T-helper 17 cell (primary cell): ENCODE results near the gene C1QL4. TPM values are rescaled to one million over a fixed set of nuclear protein-coding genes. Genes with fewer than 3 reads are reported as not detected.
"Not testable (repeated sequence)": the region's sequence is repeated elsewhere in the genome, so short reads cannot be mapped to it uniquely, and the experiment has no call there.

Source experiments
- ATAC-seq: fragments of 150-1000 bp; cut with Tn5 transposase; 2 replicates; pipeline ENCODE4 v1.10.0; 2021; ENCODE audit warnings: mild to moderate bottlenecking, moderate library complexity
- DNase-seq, 3 donors: peaks; one replicate each; pipeline versions ENCODE4 v3.0.0 to v3.0.0-alpha.2; 2020 to 2021
- H3K9me3 ChIP-seq: one replicate; pipeline ENCODE4 v1.7.0; 2013; ENCODE audit warnings: low read length, mild to moderate bottlenecking; ENCODE audit not compliant: control insufficient read depth, poor library complexity, severe bottlenecking
- H3K27ac Mint-ChIP-seq: one replicate; pipeline ENCODE4 v1.8.0; 2022; ENCODE audit warnings: mild to moderate bottlenecking, moderate library complexity, mixed read lengths
- H3K27me3 Mint-ChIP-seq: one replicate; pipeline ENCODE4 v1.8.0; 2022; ENCODE audit warnings: mixed read lengths
- H3K36me3 Mint-ChIP-seq: one replicate; pipeline ENCODE4 v1.8.0; 2022; ENCODE audit warnings: low read depth, mixed read lengths
- H3K4me1 Mint-ChIP-seq: one replicate; pipeline ENCODE4 v1.8.0; 2022; ENCODE audit warnings: mild to moderate bottlenecking, mixed read lengths
- H3K4me3 Mint-ChIP-seq: one replicate; pipeline ENCODE4 v1.8.0; 2022; ENCODE audit warnings: mild to moderate bottlenecking, moderate library complexity, mixed read lengths
- total RNA-seq, 4 donors: library from RNA in 2 of 4; stranded (reverse) in 2 of 4; gene quantifications; one replicate each; pipeline ENCODE4 v1.2.3 and lab custom pipeline; 2022 to 2026

Gene C1QL4
- total RNA-seq, 2 donors from 2014 or later = not detected

GRCh38 chr12:49334226-49334625 lies 2.8 kb downstream of the C1QL4 start:
- no peak for ATAC-seq

GRCh38 chr12:49333778-49334177 lies 3.2 kb downstream of the C1QL4 start:
- Mint-ChIP-seq H3K27me3 (peaks cover 62% of the 10 kb centered on the region), H3K4me1 (peaks cover 24% of the 10 kb centered on the region)
- DNase-seq, H3K36me3 Mint-ChIP-seq, H3K27ac Mint-ChIP-seq, ATAC-seq, H3K9me3 ChIP-seq, H3K4me3 Mint-ChIP-seq: not testable (repeated sequence)

More at GRCh38 chr12:49334226-49334625, 2.8 kb downstream of the C1QL4 start:
- H3K9me3 ChIP-seq = no peaks in the 10 kb centered on the region
- H3K27ac Mint-ChIP-seq = no peak overlapping the region
- H3K4me1 Mint-ChIP-seq = peaks cover 24% of the 10 kb centered on the region
- DNase-seq = no peak
- H3K27me3 Mint-ChIP-seq = peaks cover 67% of the 10 kb centered on the region
- H3K36me3 Mint-ChIP-seq = peaks cover 2% of the 10 kb centered on the region
- no peak overlapping the region for H3K4me3 Mint-ChIP-seq

GRCh38 chr12:49332891-49333371 lies 4.1 kb downstream of the C1QL4 start:
- H3K9me3 ChIP-seq = no peaks in the 10 kb centered on the region
- Mint-ChIP-seq H3K4me3 (peak overlapping the region; percentile 78), H3K27ac (no peak overlapping the region), H3K36me3 (peaks cover 2% of the 10 kb centered on the region), H3K27me3 (peaks cover 54% of the 10 kb centered on the region), H3K4me1 (peaks cover 22% of the 10 kb centered on the region)
- ATAC-seq (no peak), DNase-seq (no peak)

- Mint-ChIP-seq H3K27ac (no peak overlapping the region), H3K36me3 (no peaks in the 10 kb centered on the region), H3K4me3 (peak overlapping the region; percentile 60), H3K4me1 (peaks cover 20% of the 10 kb centered on the region), H3K27me3 (peaks cover 49% of the 10 kb centered on the region)
- H3K9me3 ChIP-seq = no peaks in the 10 kb centered on the region
- ATAC-seq (no peak), DNase-seq (no peak)
These were observed 4.5 kb downstream of the C1QL4 start for GRCh38 chr12:49332441-49332861.

- peaks cover 12% of the 10 kb centered on the region for H3K4me1 Mint-ChIP-seq
- ATAC-seq (peak; percentile 50), DNase-seq (no peak)
- no peaks in the 10 kb centered on the region for H3K36me3 Mint-ChIP-seq
- H3K4me3 Mint-ChIP-seq = no peak overlapping the region
- no peaks in the 10 kb centered on the region for H3K9me3 ChIP-seq
- no peak overlapping the region for H3K27ac Mint-ChIP-seq
- H3K27me3 Mint-ChIP-seq = peaks cover 41% of the 10 kb centered on the region
These were observed 5.4 kb downstream of the C1QL4 start for GRCh38 chr12:49331380-49332222.

- H3K27me3 Mint-ChIP-seq = peaks cover 38% of the 10 kb centered on the region
- ATAC-seq = no peak
- DNase-seq = no peak
These were observed 6.2 kb downstream of the C1QL4 start for GRCh38 chr12:49330631-49331379.

GRCh38 chr12:49330032-49330619 lies 6.9 kb downstream of the C1QL4 start:
- Mint-ChIP-seq H3K27me3 (peaks cover 31% of the 10 kb centered on the region), H3K4me1 (peaks cover 10% of the 10 kb centered on the region), H3K36me3 (no peaks in the 10 kb centered on the region), H3K4me3 (no peak overlapping the region), H3K27ac (no peak overlapping the region)
- no peak for DNase-seq
- ATAC-seq = no peak
- no peaks in the 10 kb centered on the region for H3K9me3 ChIP-seq

More at GRCh38 chr12:49330631-49331379, 6.2 kb downstream of the C1QL4 start:
- Mint-ChIP-seq H3K4me1 (peaks cover 12% of the 10 kb centered on the region), H3K4me3 (no peak overlapping the region), H3K27ac (no peak overlapping the region), H3K36me3 (no peaks in the 10 kb centered on the region)
- no peaks in the 10 kb centered on the region for H3K9me3 ChIP-seq

GRCh38 chr12:49328816-49329215 lies 8.2 kb downstream of the C1QL4 start:
- ATAC-seq = no peak
- Mint-ChIP-seq H3K27me3 (peaks cover 21% of the 10 kb centered on the region), H3K27ac (no peak overlapping the region), H3K4me3 (no peak overlapping the region), H3K4me1 (peaks cover 9% of the 10 kb centered on the region), H3K36me3 (no peaks in the 10 kb centered on the region)
- DNase-seq = no peak
- no peaks in the 10 kb centered on the region for H3K9me3 ChIP-seq

GRCh38 chr12:49327887-49328286 lies 9.1 kb downstream of the C1QL4 start:
- Mint-ChIP-seq H3K36me3 (no peaks in the 10 kb centered on the region), H3K4me3 (no peak overlapping the region), H3K27ac (no peak overlapping the region), H3K4me1 (peaks cover 15% of the 10 kb centered on the region), H3K27me3 (peaks cover 16% of the 10 kb centered on the region)
- DNase-seq (no peak), ATAC-seq (no peak)
- H3K9me3 ChIP-seq = no peaks in the 10 kb centered on the region

- DNase-seq (no peak), ATAC-seq (no peak)
- no peaks in the 10 kb centered on the region for H3K36me3 Mint-ChIP-seq
- no peak overlapping the region for H3K4me3 Mint-ChIP-seq
- no peaks in the 10 kb centered on the region for H3K9me3 ChIP-seq
- H3K4me1 Mint-ChIP-seq = peaks cover 14% of the 10 kb centered on the region
- no peak overlapping the region for H3K27ac Mint-ChIP-seq
- H3K27me3 Mint-ChIP-seq = peaks cover 11% of the 10 kb centered on the region
These were observed 9.6 kb downstream of the C1QL4 start for GRCh38 chr12:49327368-49327767.

- Mint-ChIP-seq H3K4me1 (peaks cover 19% of the 10 kb centered on the region), H3K27ac (no peak overlapping the region), H3K27me3 (no peaks in the 10 kb centered on the region), H3K4me3 (no peak overlapping the region), H3K36me3 (no peaks in the 10 kb centered on the region)
- DNase-seq (no peak), ATAC-seq (no peak)
- no peaks in the 10 kb centered on the region for H3K9me3 ChIP-seq
These were observed 11.4 kb downstream of the C1QL4 start for GRCh38 chr12:49325606-49326005.

- Mint-ChIP-seq H3K4me1 (peaks cover 19% of the 10 kb centered on the region), H3K27ac (peak overlapping the region; percentile 85), H3K4me3 (peak overlapping the region; percentile 99), H3K27me3 (no peaks in the 10 kb centered on the region), H3K36me3 (no peaks in the 10 kb centered on the region)
- DNase-seq = no peak
- no peak for ATAC-seq
- H3K9me3 ChIP-seq = no peaks in the 10 kb centered on the region
These were observed 13.4 kb downstream of the C1QL4 start for GRCh38 chr12:49323524-49324097.
